BLaER1 (cell line): Measurements from ENCODE around the gene SLC16A11.

ENCODE experiments used
- H3K27ac ChIP-seq: shearing (Covaris generic); formaldehyde crosslinking; 2 replicates; pipeline ENCODE4 v1.8.1; 2022
- H3K27me3 ChIP-seq: shearing (Covaris generic); formaldehyde crosslinking; 2 replicates; pipeline ENCODE4 v1.8.1; 2022
- H3K36me3 ChIP-seq: shearing (Covaris generic); formaldehyde crosslinking; 2 replicates; pipeline ENCODE4 v1.8.1; 2022
- H3K4me1 ChIP-seq: shearing (Covaris generic); formaldehyde crosslinking; 2 replicates; pipeline ENCODE4 v1.8.1; 2022
- H3K4me2 ChIP-seq: shearing (Covaris generic); formaldehyde crosslinking; 2 replicates; pipeline ENCODE4 v1.8.1; 2022
- H3K4me3 ChIP-seq: shearing (Covaris generic); formaldehyde crosslinking; 2 replicates; pipeline ENCODE4 v1.8.1; 2022
- H3K9ac ChIP-seq: shearing (Covaris generic); formaldehyde crosslinking; 2 replicates; pipeline ENCODE4 v1.8.1; 2022
- H3K9me3 ChIP-seq: shearing (Covaris generic); formaldehyde crosslinking; 2 replicates; pipeline ENCODE4 v1.8.1; 2022
- H4K20me1 ChIP-seq: shearing (Covaris generic); formaldehyde crosslinking; 2 replicates; pipeline ENCODE4 v1.8.1; 2022
- Cebpa-rat ChIP-seq: shearing (Covaris generic); IDR thresholded peaks from 2 replicates; pipeline ENCODE4 v1.8.1; 2022

Gene SLC16A11

DNA sequence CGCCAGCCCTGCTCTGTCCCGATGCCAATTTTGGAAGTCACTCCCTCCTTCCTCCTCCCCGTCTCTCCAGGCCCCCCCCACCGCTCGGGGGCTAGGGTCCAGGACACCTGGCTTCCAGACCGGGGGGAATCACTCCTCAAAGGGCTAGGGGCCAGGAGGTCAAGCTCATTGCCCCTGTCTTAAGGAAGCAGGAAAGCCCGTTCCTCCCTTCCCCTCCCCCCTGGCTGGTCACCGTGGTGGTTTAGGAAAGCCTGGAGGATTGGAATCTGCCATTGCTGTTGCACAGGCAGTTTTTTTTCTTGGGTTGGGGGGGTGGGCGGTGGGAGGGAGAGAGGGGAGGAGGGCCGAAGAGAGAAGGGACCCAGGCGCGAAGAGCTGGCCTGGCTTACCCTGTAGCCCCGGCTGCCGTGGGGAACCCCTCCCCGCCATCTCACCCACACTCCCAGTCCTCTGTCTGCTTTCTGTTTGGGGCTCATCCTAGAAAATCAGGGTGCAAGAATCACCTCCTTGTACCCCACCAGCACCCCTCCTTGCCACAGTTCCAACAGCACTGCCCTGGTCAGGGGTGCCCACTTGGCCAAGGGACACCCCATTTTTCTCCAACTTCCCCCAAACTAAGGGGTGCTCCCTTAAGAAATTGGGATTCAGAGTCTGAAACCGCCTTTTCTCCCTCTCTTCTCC, 23.9 kb downstream of the SLC16A11 start:
- Histone ChIP-seq H3K9ac (no peak overlapping the region), H3K4me1 (peaks cover 89% of the 10 kb centered on the region)

DNA sequence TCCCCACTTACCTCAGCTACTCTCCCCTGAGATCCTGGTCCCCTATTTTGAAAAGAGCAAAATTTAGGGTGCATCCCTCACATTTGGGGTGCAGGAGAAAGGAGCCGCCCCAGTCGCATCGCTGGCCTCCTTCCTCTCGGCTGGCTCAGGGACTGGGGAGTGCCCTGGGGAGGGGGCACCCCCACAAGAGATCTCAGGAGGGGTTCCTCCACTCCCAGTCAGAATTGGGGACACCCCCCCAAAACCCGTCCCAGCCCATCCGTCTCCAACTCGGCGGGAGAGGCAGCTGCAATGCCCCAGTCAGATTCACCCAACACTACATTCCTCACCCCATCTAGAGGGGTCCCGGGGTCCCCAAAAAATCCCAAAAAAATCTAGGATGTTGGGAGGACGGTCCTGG, 24.5 kb downstream of the SLC16A11 start:
- 0 out of 2 replicates have a peak, but pooled peaks cover 8% of the 10 kb centered on the region for H3K36me3 ChIP-seq
- peaks cover 32% of the 10 kb centered on the region for H3K27me3 ChIP-seq
- no peak overlapping the region for H3K9ac ChIP-seq
- H3K4me1 ChIP-seq, result peaks cover 83% of the 10 kb centered on the region
- H3K9me3 ChIP-seq, result no peaks in the 10 kb centered on the region
- H3K4me3 ChIP-seq, result no peak overlapping the region
- H4K20me1 ChIP-seq, result no peaks in the 10 kb centered on the region
- no peak for TF ChIP-seq Cebpa-rat
- H3K27ac ChIP-seq, result peak overlapping the region; percentile 35; the same call in 1 of the 2 replicates
- peak overlapping the region; percentile 49; the same call in 1 of the 2 replicates for H3K4me2 ChIP-seq

More for the DNA sequence above, 23.9 kb downstream of the SLC16A11 start:
- no peak for TF ChIP-seq Cebpa-rat
- Histone ChIP-seq H3K36me3 (0 out of 2 replicates have a peak, but pooled peaks cover 8% of the 10 kb centered on the region), H3K27ac (peak overlapping the region; percentile 35; the same call in 1 of the 2 replicates), H3K9me3 (no peaks in the 10 kb centered on the region), H3K4me2 (peak overlapping the region; percentile 49), H3K27me3 (peaks cover 32% of the 10 kb centered on the region), H3K4me3 (no peak overlapping the region), H4K20me1 (no peaks in the 10 kb centered on the region)

- peaks cover 24% of the 10 kb centered on the region for H3K27me3 ChIP-seq
- H3K36me3 ChIP-seq, result 0 out of 2 replicates have a peak, but pooled peaks cover 8% of the 10 kb centered on the region
- no peaks in the 10 kb centered on the region for H4K20me1 ChIP-seq
- peak overlapping the region; percentile 92 for H3K4me2 ChIP-seq
- H3K4me3 ChIP-seq, result no peak overlapping the region
- peak overlapping the region; percentile 15; the same call in 1 of the 2 replicates for H3K9ac ChIP-seq
- H3K9me3 ChIP-seq, result no peaks in the 10 kb centered on the region
- H3K27ac ChIP-seq, result peak overlapping the region; percentile 65
- no peak for TF ChIP-seq Cebpa-rat
- peaks cover 84% of the 10 kb centered on the region for H3K4me1 ChIP-seq
Measured at GRCh38 chr17:7018331-7018964, 25.4 kb downstream of the SLC16A11 start.

DNA sequence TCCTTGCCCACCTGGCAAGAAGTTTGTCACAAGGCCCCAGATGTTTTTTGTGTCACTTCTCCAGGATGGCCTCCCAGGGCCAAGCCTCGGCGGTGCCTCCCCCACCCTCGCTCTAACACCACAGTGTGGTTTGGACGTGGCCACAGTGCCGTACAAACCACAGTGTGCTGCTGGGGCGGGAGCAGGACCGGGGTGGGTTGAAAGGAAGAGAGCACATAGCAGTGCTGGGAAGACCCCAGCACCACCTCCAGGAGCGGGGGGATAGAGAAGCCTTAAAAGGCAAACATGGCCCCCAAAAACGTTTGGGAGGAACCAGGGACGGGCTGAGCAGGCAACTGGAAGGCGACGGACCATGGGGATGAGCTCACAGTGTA, 26.1 kb downstream of the SLC16A11 start:
- H3K27ac ChIP-seq, result peak overlapping the region; percentile 65
- 0 out of 2 replicates have a peak, but pooled peaks cover 8% of the 10 kb centered on the region for H3K36me3 ChIP-seq
- H3K4me3 ChIP-seq, result no peak overlapping the region
- no peak for TF ChIP-seq Cebpa-rat
- H3K4me1 ChIP-seq, result peaks cover 80% of the 10 kb centered on the region
- H3K4me2 ChIP-seq, result peak overlapping the region; percentile 92
- no peaks in the 10 kb centered on the region for H3K9me3 ChIP-seq
- peak overlapping the region; percentile 15; the same call in 1 of the 2 replicates for H3K9ac ChIP-seq
- no peaks in the 10 kb centered on the region for H4K20me1 ChIP-seq
- H3K27me3 ChIP-seq, result peaks cover 17% of the 10 kb centered on the region

DNA sequence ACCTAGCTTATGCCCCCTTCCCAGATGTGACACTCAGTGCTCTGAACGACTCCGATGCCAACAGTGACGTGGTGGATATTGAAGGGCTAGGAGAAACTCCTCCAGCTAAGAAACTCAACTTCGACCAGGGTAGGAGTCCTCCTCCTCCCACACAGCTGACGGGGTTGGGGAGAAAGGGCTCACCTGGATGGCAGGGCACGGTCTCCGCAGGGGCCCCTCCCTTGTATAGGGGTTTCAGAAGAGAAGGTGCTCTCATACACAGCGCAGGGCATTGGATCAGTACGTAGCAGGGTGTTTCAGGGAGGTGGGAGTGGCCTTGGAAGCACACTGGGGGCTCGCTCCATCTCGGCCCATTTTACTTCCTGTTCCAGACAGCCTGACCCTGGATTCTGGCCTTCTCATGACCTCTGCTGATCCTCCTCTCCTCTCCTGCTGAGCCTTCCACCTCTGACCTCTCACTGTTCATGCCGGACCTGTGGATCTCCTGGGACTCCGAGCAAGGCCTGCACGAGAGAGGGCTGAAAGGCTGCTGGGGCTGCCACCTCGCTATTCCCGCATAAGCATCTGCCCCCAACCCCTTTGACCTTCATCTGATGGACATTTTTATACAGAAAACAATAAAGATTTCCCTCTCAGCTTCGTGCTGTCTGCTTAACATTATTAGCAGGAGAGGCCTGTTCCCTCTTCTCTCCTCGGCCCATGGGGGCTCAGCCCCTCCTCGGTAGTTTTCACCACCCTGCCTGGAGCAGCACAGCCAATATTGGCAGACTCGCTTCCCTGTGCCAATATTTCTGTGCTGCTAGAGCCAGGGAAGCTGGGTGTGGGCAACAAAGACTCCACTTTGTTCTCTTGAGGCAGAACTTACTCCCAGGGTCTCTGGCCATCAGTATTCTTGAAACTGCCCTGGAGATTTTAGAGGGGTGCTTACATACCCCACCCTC, 26.7 kb downstream of the SLC16A11 start:
- Histone ChIP-seq H3K4me3 (no peak overlapping the region), H3K4me2 (peak overlapping the region; percentile 92), H3K27me3 (peaks cover 11% of the 10 kb centered on the region), H4K20me1 (no peaks in the 10 kb centered on the region), H3K9me3 (no peaks in the 10 kb centered on the region), H3K9ac (peak overlapping the region; percentile 15; the same call in 1 of the 2 replicates), H3K4me1 (peaks cover 73% of the 10 kb centered on the region), H3K27ac (peak overlapping the region; percentile 65), H3K36me3 (0 out of 2 replicates have a peak, but pooled peaks cover 8% of the 10 kb centered on the region)
- no peak for TF ChIP-seq Cebpa-rat

DNA sequence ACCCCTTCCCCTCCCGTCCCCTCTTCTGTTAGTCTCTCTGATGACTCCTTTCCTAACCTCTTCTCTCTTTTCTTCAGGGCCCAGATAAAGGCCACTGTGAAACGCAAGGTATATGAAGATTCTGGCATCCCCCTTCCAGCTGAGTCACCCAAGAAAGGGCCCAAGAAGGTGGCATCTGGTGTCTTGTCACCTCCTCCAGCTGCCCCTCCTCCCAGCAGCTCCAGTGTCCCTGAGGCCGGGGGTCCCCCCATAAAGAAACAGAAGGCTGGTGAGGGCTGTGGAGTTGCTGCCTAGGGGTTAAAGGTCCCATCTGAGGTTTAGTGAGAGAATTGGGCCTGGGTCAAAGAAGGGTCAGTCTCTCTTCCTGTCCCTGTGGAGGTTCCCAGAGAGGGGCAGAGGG, 27.5 kb downstream of the SLC16A11 start:
- Histone ChIP-seq H3K4me3 (no peak overlapping the region), H3K27ac (peak overlapping the region; percentile 100; the same call in 1 of the 2 replicates), H4K20me1 (no peaks in the 10 kb centered on the region; the same call in 1 of the 2 replicates), H3K9me3 (no peaks in the 10 kb centered on the region), H3K9ac (peak overlapping the region; percentile 99; the same call in 1 of the 2 replicates), H3K4me2 (peak overlapping the region; percentile 92), H3K27me3 (peaks cover 4% of the 10 kb centered on the region; the same call in 1 of the 2 replicates), H3K36me3 (0 out of 2 replicates have a peak, but pooled peaks cover 8% of the 10 kb centered on the region), H3K4me1 (peaks cover 71% of the 10 kb centered on the region)
- no peak for TF ChIP-seq Cebpa-rat

DNA sequence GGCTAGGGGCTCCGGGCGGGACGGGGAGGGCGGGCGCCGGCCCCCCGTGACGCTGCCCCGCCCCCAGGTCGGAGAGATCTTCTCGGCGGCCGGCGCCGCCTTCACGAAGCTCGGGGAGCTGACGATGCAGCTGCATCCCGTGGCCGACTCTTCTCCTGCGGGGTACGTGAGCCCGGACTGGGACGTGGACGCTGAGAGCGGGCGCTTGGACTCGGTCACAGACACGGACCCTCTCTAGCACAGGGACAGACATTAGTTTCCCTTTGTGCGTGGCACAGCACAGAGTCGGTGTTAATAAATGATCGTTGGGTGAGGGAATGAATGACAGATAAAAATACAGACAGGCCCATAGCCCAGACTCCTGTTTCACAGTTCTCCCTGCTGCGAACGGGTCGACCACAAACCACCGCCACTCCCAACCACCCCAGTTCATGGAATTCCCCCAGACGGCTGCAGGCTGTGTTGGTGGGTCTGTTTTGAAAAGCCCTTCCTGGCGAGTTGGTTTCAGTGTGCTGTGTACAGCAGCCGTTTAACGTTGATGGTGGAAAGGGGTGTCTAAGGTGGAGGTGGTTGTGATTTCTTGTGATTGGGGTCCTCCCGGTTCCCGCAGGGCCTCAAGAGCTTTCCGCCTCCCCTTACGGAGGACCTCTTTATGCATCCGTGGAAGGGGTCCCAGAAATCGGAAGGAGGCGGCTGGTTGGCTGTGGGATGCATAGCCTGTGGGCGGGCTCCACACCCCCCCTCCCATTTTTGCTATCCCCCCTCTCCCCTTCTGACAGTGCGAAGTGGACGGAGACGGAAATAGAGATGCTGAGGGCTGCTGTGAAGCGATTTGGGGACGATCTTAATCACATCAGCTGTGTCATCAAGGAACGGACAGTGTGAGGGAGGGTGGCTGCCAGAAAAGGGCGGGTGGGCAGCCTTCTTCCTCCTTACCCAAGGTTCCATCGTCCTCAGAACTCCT, 28.6 kb downstream of the SLC16A11 start:
- Histone ChIP-seq H3K27ac (peak overlapping the region; percentile 100), H4K20me1 (peaks cover under 1% of the 10 kb centered on the region; the same call in 1 of the 2 replicates), H3K27me3 (no peaks in the 10 kb centered on the region), H3K4me3 (peak overlapping the region; percentile 95), H3K4me2 (peak overlapping the region; percentile 92), H3K9ac (peak overlapping the region; percentile 99), H3K9me3 (no peaks in the 10 kb centered on the region), H3K36me3 (0 out of 2 replicates have a peak, but pooled peaks cover 8% of the 10 kb centered on the region), H3K4me1 (peaks cover 75% of the 10 kb centered on the region)
- TF ChIP-seq Cebpa-rat, result no peak

DNA sequence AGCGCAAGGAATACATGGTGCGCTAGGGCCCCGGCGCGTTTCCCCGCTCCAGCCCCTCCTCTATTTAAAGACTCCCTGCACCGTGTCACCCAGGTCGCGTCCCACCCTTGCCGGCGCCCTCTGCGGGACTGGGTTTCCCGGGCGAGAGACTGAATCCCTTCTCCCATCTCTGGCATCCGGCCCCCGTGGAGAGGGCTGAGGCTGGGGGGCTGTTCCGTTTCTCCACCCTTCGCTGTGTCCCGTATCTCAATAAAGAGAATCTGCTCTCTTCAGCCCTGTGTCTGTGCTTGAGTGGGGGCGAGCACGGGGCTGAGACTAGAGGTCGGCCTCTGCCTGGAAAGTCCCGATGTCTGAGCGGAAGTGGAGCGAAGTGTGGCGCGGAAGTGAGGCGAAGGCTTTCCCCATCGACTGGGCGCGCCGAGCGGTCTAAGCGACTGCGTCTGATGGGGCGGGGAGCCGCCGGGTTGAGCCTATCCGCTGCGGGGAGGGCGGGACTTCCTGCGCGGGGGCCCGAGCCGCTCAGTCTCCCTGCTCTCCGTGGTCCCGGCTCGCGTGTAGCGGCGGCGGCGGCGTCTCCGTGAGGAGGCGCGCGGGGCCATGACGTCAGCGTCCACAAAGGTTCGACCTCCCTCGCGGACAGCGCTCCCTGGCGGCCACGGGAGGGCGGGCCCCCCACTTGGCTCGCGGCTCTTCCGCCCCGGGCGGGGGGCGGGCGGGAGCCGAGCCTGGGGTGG, 29.5 kb downstream of the SLC16A11 start:
- no peak for TF ChIP-seq Cebpa-rat

More for the DNA sequence above, 29.5 kb downstream of the SLC16A11 start:
- Histone ChIP-seq H3K4me1 (peaks cover 76% of the 10 kb centered on the region), H3K27ac (peak overlapping the region; percentile 100), H3K36me3 (peaks cover 15% of the 10 kb centered on the region), H3K9me3 (no peaks in the 10 kb centered on the region), H3K4me2 (peak overlapping the region; percentile 92), H4K20me1 (peaks cover 9% of the 10 kb centered on the region), H3K4me3 (peak overlapping the region; percentile 95), H3K9ac (peak overlapping the region; percentile 99), H3K27me3 (no peaks in the 10 kb centered on the region)
